ENCODE data around the gene ORM1.
"Not testable (repeated sequence)": the region's sequence is repeated elsewhere in the genome, so short reads cannot be mapped to it uniquely, and the experiment has no call there.

ORM1 gene

GRCh38 chr9:114322160-114322818, 609 bp upstream of the ORM1 start:
- DNase-seq = peak in 3 of 56 donors; percentile 11 to 18 (median 18)

- not testable (repeated sequence) for DNase-seq
These were observed 951 bp downstream of the ORM1 start for GRCh38 chr9:114323849-114324248.

- DNase-seq = no peak
These were observed 1.6 kb downstream of the ORM1 start for GRCh38 chr9:114324492-114324891.

GRCh38 chr9:114324965-114325364, 2.1 kb downstream of the ORM1 start:
- DNase-seq = not testable (repeated sequence)

GRCh38 chr9:114325684-114326254, 2.9 kb downstream of the ORM1 start:
- DNase-seq = not testable (repeated sequence)

- no peak for DNase-seq
These were observed 4.9 kb downstream of the ORM1 start for GRCh38 chr9:114327749-114328148.

GRCh38 chr9:114328357-114328820, 5.5 kb downstream of the ORM1 start:
- DNase-seq = not testable (repeated sequence)

GRCh38 chr9:114328937-114329624, 6.2 kb downstream of the ORM1 start:
- not testable (repeated sequence) for DNase-seq

GRCh38 chr9:114329625-114330022, 6.7 kb downstream of the ORM1 start, which contains the start of gene ORM2:
TSS of gene ORM2 (plus strand) at chr9:114329869. CDS start at chr9:114329905, 36 bp downstream.
- DNase-seq = not testable (repeated sequence)

- no peak for DNase-seq
These were observed 7.7 kb downstream of the ORM1 start for GRCh38 chr9:114330636-114331035.

GRCh38 chr9:114331229-114332195, 8.6 kb downstream of the ORM1 start:
- not testable (repeated sequence) for DNase-seq

GRCh38 chr9:114332474-114333040, 9.7 kb downstream of the ORM1 start:
- not testable (repeated sequence) for DNase-seq

GRCh38 chr9:114333718-114334117, 10.8 kb downstream of the ORM1 start:
- not testable (repeated sequence) for DNase-seq

GRCh38 chr9:114334490-114334889, 11.6 kb downstream of the ORM1 start:
- no peak for DNase-seq

- no peak for DNase-seq
These were observed 12.8 kb downstream of the ORM1 start for GRCh38 chr9:114335745-114336144.

- no peak for DNase-seq
These were observed 13.3 kb downstream of the ORM1 start for GRCh38 chr9:114336157-114336556.

- no peak for DNase-seq
These were observed 13.9 kb downstream of the ORM1 start for GRCh38 chr9:114336699-114337395.

- no peak for DNase-seq
These were observed 15.3 kb downstream of the ORM1 start for GRCh38 chr9:114338187-114338586.

GRCh38 chr9:114339130-114339908, 16.4 kb downstream of the ORM1 start:
- DNase-seq = peak in 22 of 56 donors; percentile 2 to 67 (median 14)
